GM12875 (cell line): ENCODE data around the gene LGALS3BP.

ENCODE experiments used
- H3K4me3 ChIP-seq: one replicate; pipeline ENCODE4 v1.5.1; 2011; ENCODE audit warnings: low read depth, low read length, control low read depth
- TF ChIP-seq, protein P1 (sequence below): IDR thresholded peaks from 2 replicates; pipeline ENCODE4 v1.5.1; 2011; ENCODE audit warnings: low read depth, mild to moderate bottlenecking, control low read depth, inconsistent platforms, low read length, moderate library complexity, borderline replicate concordance; ENCODE audit not compliant: insufficient read depth

The LGALS3BP gene

GRCh38 chr17:78929908-78930775, 49.6 kb downstream of the LGALS3BP start:
- no peak overlapping the region for H3K4me3 ChIP-seq
- TF ChIP-seq, protein P1, sequence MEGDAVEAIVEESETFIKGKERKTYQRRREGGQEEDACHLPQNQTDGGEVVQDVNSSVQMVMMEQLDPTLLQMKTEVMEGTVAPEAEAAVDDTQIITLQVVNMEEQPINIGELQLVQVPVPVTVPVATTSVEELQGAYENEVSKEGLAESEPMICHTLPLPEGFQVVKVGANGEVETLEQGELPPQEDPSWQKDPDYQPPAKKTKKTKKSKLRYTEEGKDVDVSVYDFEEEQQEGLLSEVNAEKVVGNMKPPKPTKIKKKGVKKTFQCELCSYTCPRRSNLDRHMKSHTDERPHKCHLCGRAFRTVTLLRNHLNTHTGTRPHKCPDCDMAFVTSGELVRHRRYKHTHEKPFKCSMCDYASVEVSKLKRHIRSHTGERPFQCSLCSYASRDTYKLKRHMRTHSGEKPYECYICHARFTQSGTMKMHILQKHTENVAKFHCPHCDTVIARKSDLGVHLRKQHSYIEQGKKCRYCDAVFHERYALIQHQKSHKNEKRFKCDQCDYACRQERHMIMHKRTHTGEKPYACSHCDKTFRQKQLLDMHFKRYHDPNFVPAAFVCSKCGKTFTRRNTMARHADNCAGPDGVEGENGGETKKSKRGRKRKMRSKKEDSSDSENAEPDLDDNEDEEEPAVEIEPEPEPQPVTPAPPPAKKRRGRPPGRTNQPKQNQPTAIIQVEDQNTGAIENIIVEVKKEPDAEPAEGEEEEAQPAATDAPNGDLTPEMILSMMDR, result no peak

GRCh38 chr17:78925662-78926555, 53.8 kb downstream of the LGALS3BP start:
- H3K4me3 ChIP-seq, result no peak overlapping the region
- TF ChIP-seq, protein P1, result no peak

DNA sequence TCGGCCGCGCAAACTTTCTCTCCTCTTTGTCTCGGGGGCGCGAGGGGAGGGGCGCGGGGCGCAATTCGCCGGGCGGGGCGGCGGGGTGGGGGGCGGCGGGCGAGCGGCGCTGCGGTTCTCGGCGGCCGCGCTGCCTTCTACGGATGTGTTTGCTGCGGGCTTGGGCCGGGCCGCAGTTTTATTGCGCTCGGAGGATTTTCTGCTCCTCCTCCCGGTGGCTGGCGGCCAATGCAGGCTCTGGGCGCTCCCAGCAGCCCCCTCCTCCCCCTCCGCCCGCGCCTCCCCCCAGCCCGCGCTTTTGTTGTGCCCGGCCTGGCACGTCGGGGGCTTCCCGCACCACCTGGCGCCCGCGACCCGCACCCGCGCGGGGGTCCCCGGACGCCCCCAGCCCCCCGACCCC, 54.5 kb downstream of the LGALS3BP start, which contains the start of gene TIMP2:
Gene TIMP2, minus strand, starts transcription at position 154 of the 400 bp plus-strand sequence. CDS start 299 bp downstream, outside the sequence.
- no peak within 1 kb of the TSS for H3K4me3 ChIP-seq
- TF ChIP-seq, protein P1, result peak; percentile 28; the same call in 1 of the 2 replicates

DNA sequence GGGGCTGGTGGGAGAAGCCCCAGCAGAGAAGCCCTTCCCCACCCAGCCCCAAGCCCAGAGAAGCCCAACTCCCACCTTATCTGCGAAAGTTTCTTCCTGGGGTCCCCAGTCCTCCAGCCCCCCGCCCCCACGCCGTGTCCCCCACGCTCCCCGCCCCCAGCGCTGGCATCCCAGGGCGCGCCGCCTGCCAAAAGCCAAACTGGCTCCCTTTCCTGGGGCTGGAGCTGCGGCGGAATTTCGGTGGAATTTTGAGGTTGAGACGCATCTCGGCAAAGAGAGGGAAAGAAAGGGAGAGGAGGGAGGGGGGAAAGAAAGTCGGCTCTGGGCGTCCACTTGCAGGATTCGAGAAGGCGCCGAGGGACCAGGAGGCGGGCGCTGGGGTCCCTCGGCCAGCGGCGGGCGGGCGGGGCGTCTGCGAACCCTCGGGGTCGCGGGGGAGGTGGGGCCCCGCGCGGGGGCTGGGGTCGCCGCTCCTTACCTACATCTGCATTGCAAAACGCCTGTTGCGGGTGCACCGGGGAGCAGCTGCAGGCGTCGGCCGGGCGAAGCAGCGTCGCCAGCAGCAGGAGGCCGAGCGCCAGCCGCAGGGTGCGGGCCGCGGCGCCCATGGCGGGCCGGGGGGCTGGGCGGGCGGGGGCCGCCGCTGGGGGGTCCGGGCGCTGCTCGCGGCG, 55.1 kb downstream of the LGALS3BP start:
- TF ChIP-seq, protein P1, result no peak
- H3K4me3 ChIP-seq, result no peak overlapping the region

- TF ChIP-seq, protein P1, result no peak
- no peak overlapping the region for H3K4me3 ChIP-seq
Observed at GRCh38 chr17:78923660-78924453, 55.9 kb downstream of the LGALS3BP start.

GRCh38 chr17:78922816-78923498, 56.8 kb downstream of the LGALS3BP start:
- TF ChIP-seq, protein P1, result no peak
- H3K4me3 ChIP-seq, result no peak overlapping the region
